Motor neuron (in vitro differentiated cells): ENCODE data around the gene GYPE. TPM values are rescaled to one million over a fixed set of nuclear protein-coding genes. Genes with fewer than 3 reads are reported as not detected.
"Not testable (repeated sequence)": the region's sequence is repeated elsewhere in the genome, so short reads cannot be mapped to it uniquely, and the experiment has no call there.

Experiments used
- ATAC-seq, 8 experiments: fragments of 200-7000 bp; cut with Tn5 transposase; replicated peaks in 6 of 8; 2 replicates each; pipeline ENCODE4 v1.8.0; 2021; ENCODE audit warnings: mild to moderate bottlenecking in 8 of 8, moderate library complexity in 8 of 8
- H3K27ac ChIP-seq, 2 donors: fragments of 250-450 bp; sonication (Bioruptor Pico); 2 replicates each; pipeline ENCODE4 v1.9.0; 2021; ENCODE audit warnings: antibody characterized with exemption in 2 of 2, mild to moderate bottlenecking in 2 of 2, moderate library complexity in 1 of 2
- H3K4me1 ChIP-seq, 2 donors: fragments of 250-450 bp; sonication (Bioruptor Pico); replicated peaks in 1 of 2; 2 replicates each; pipeline ENCODE4 v1.6.1; 2021; ENCODE audit warnings: antibody characterized with exemption in 2 of 2, mild to moderate bottlenecking in 2 of 2, moderate library complexity in 1 of 2
- H3K4me3 ChIP-seq, 5 donors: fragments of 250-450 bp; sonication (Bioruptor Pico); 2 replicates each; pipeline ENCODE4 v1.9.0; 2021; ENCODE audit warnings: antibody characterized with exemption in 5 of 5, mild to moderate bottlenecking in 5 of 5, moderate library complexity in 4 of 5
- WGBS, 10 experiments: fragments of 450-650 bp; shearing (Covaris generic); methylation state at CpG; one replicate each; pipeline ENCODE4 v1.0.0; 2022; 5-methylcytosine and 5-hydroxymethylcytosine counted together
- in situ Hi-C, 9 experiments: fragments of 400-800 bp; cut with MboI; loops; one replicate each; pipeline ENCODE4 v1.15.0; 2021; ENCODE audit warnings: low sequenced_read_pairs in 9 of 9, low pct_unique_long_range_greater_than_20kb in 2 of 9; ENCODE audit not compliant: unreplicated experiment in 9 of 9
- total RNA-seq, 8 experiments: library from RNA; unstranded; fragments of 300-600 nt; gene quantifications; 2 replicates each; pipeline versions ENCODE4 v1.2.3 to v1.2.4, GENCODE V29; 2022

Gene GYPE
- 1 to 10 TPM in 3 of 8 experiments, under 1 TPM in 5; 0.14 to 6.4 (median 0.70) TPM for total RNA-seq

- ATAC-seq: not testable (repeated sequence)
These were observed at the start of gene GYPE for GRCh38 chr4:143905440-143905839. TSS of gene GYPE (minus strand) at chr4:143905559. CDS start at chr4:143905507, 52 bp downstream.

GRCh38 chr4:143951458-143951972 lies 46.2 kb upstream of the GYPE start:
- not testable (repeated sequence) for ATAC-seq

More at GRCh38 chr4:143905440-143905839, at the start of gene GYPE:
- WGBS, 10 experiments: 67% methylated on average over 1 of the region's 2 CpGs; no CpG with 5 or more reads in 9 of the 10 experiments
- in situ Hi-C loops, H3K27ac ChIP-seq, H3K4me1 ChIP-seq, H3K4me3 ChIP-seq: not testable (repeated sequence)

GRCh38 chr4:143950967-143951366 lies 45.6 kb upstream of the GYPE start:
- H3K4me3 ChIP-seq, H3K27ac ChIP-seq, ATAC-seq, in situ Hi-C loops, H3K4me1 ChIP-seq: not testable (repeated sequence)
- WGBS, 10 experiments: 0 to 100% (median 80%) methylated on average over 1 to 4 of the region's 4 CpGs; no CpG with 5 or more reads in 4 of the 10 experiments

More at GRCh38 chr4:143951458-143951972, 46.2 kb upstream of the GYPE start:
- in situ Hi-C loops, H3K4me1 ChIP-seq, H3K27ac ChIP-seq, H3K4me3 ChIP-seq: not testable (repeated sequence)

GRCh38 chr4:143950185-143950584 lies 44.8 kb upstream of the GYPE start:
- in situ Hi-C loops, ATAC-seq: not testable (repeated sequence)
- no CpG with 5 or more reads among the region's 1 CpG for WGBS, 10 experiments

GRCh38 chr4:143947493-143947892 lies 42.1 kb upstream of the GYPE start:
- H3K4me3 ChIP-seq, H3K27ac ChIP-seq, ATAC-seq, in situ Hi-C loops, H3K4me1 ChIP-seq: not testable (repeated sequence)
- 0 to 100% (median 78%) methylated on average over 1 of the region's 1 CpG; no CpG with 5 or more reads in 2 of the 10 experiments for WGBS, 10 experiments

More at GRCh38 chr4:143950185-143950584, 44.8 kb upstream of the GYPE start:
- H3K4me3 ChIP-seq, H3K4me1 ChIP-seq, H3K27ac ChIP-seq: not testable (repeated sequence)

GRCh38 chr4:143940708-143941107 lies 35.3 kb upstream of the GYPE start:
- no CpG with 5 or more reads among the region's 2 CpGs for WGBS, 10 experiments

GRCh38 chr4:143939528-143939927 lies 34.2 kb upstream of the GYPE start:
- 80 to 100% (median 98%) methylated on average over 1 to 2 of the region's 2 CpGs for WGBS, 10 experiments
- Histone ChIP-seq H3K4me3 (no peak overlapping the region), H3K4me1 (no peaks in the 10 kb centered on the region), H3K27ac (no peak overlapping the region)
- no peak for ATAC-seq
- in situ Hi-C loops: no loop called here

More at GRCh38 chr4:143940708-143941107, 35.3 kb upstream of the GYPE start:
- H3K4me1 ChIP-seq, ATAC-seq, in situ Hi-C loops, H3K27ac ChIP-seq, H3K4me3 ChIP-seq: not testable (repeated sequence)

- in situ Hi-C loops, H3K27ac ChIP-seq, ATAC-seq, H3K4me1 ChIP-seq, H3K4me3 ChIP-seq: not testable (repeated sequence)
- 17 to 100% (median 86%) methylated on average over 1 to 4 of the region's 4 CpGs; no CpG with 5 or more reads in 1 of the 10 experiments for WGBS, 10 experiments
These were observed 33.5 kb upstream of the GYPE start for GRCh38 chr4:143938890-143939289.

- no peak overlapping the region for H3K4me3 ChIP-seq
- in situ Hi-C loops: no loop called here
- WGBS, 10 experiments: 61 to 100% (median 92%) methylated on average over 1 to 6 of the region's 6 CpGs; no CpG with 5 or more reads in 1 of the 10 experiments
- peaks cover 0 to 12% of the 10 kb centered on the region in 2 donors for H3K4me1 ChIP-seq
- H3K27ac ChIP-seq: peak overlapping the region in 1 of 2 donors; percentile 31
- no peak for ATAC-seq
These were observed 15.8 kb upstream of the GYPE start for GRCh38 chr4:143921181-143921580.

GRCh38 chr4:143916485-143916884 lies 11.1 kb upstream of the GYPE start:
- peaks cover 0 to 16% of the 10 kb centered on the region in 2 donors for H3K4me1 ChIP-seq
- WGBS, 10 experiments: 100% methylated on average over 3 of the region's 5 CpGs; no CpG with 5 or more reads in 9 of the 10 experiments
- ATAC-seq, H3K27ac ChIP-seq, H3K4me3 ChIP-seq, in situ Hi-C loops: not testable (repeated sequence)

- peak in 4 of 8 experiments; percentile 18 to 58 (median 30) for ATAC-seq
- H3K27ac ChIP-seq, in situ Hi-C loops: not testable (repeated sequence)
- H3K4me1 ChIP-seq: peaks cover 0 to 12% of the 10 kb centered on the region in 2 donors
- H3K4me3 ChIP-seq: peak overlapping the region in 2 of 5 donors; percentile 27 to 37
- 25 to 100% methylated on average over 1 of the region's 2 CpGs; no CpG with 5 or more reads in 8 of the 10 experiments for WGBS, 10 experiments
These were observed 7.1 kb upstream of the GYPE start for GRCh38 chr4:143912478-143912877.

GRCh38 chr4:143911528-143912417 lies 6.4 kb upstream of the GYPE start:
- WGBS, 10 experiments: 13 to 60% (median 35%) methylated on average over 2 to 17 of the region's 59 CpGs; no CpG with 5 or more reads in 5 of the 10 experiments
- in situ Hi-C loops: not testable (repeated sequence)
- H3K4me3 ChIP-seq: peak overlapping the region; percentile 16 to 46 (median 27)
- peaks cover 0 to 12% of the 10 kb centered on the region in 2 donors for H3K4me1 ChIP-seq
- peak in 6 of 8 experiments; percentile 65 to 84 (median 76) for ATAC-seq
- H3K27ac ChIP-seq: peak overlapping the region in 1 of 2 donors; percentile 59

- ATAC-seq: peak in 3 of 8 experiments; percentile 4 to 23 (median 10)
- Histone ChIP-seq H3K4me1 (peaks cover 0 to 12% of the 10 kb centered on the region in 2 donors), H3K4me3 (peak overlapping the region in 1 of 5 donors; percentile 10)
- WGBS, 10 experiments: 0 to 100% (median 67%) methylated on average over 1 to 2 of the region's 2 CpGs; no CpG with 5 or more reads in 1 of the 10 experiments
- H3K27ac ChIP-seq, in situ Hi-C loops: not testable (repeated sequence)
These were observed 5.5 kb upstream of the GYPE start for GRCh38 chr4:143910906-143911305.
